Measurements from ENCODE around the gene TTLL10.

TTLL10 gene

DNA sequence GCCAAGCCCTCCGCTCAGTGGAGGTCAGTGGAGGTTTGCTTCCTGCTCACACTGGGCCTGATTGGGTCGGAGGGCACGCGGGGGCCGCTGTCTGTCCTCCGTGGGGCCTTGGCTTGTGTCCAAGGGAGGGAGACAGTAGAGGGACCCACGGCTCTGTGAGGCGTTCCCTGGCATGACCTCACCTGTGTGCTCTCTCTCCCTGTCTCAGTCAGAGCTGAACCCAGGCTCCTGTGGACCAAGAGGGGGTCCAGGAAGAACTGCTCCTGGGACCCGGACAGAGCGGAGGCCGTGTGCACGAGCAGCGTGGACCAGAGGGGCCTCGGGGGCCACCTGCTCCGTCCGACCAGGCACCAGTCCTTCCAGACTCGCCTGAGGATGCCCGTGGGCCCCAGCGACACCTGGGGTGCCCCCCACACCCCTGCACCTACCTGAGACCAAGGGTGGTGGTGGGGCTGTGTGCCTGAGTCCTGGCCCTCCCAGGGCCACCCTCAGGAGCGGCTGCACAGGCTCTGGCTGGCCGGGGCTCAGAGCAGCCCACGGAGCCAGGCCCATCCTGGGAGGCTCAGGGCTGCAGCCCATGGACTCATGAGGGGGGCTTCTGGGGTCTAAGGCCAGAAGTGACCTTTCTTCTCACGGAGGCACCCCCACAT lies 13.3 kb upstream of the TTLL10 start:
- DNase-seq = no peak

DNA sequence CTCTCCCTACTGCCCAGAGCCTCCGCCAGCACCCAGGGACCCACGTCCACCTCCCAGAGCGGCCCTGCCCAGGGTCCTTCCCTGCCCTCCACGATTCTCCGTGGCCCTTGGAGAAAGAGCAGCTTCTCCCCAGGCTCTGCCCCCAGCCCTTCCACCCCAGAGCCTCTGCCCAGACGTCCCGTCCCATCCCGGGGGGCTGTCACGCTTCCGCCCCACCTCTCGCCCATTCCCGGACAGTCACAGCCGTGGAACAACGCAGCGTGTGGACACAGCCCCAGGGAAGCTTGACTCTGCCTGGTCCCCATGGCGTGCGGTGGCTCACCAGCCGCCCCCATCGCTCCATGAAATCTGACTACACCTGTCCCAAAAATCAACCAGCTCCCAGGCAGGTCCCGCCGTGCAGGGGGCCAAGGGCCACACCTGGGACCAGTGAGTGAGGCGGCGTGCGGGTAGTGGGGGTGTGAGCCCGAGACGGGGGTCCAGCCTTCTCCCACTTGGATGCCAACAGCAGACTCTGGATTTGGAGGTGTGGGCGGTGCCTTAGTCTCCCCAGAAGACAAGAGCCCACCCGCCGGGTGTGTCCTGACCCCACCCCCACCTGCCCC lies 12.5 kb upstream of the TTLL10 start:
- DNase-seq = no peak

DNA sequence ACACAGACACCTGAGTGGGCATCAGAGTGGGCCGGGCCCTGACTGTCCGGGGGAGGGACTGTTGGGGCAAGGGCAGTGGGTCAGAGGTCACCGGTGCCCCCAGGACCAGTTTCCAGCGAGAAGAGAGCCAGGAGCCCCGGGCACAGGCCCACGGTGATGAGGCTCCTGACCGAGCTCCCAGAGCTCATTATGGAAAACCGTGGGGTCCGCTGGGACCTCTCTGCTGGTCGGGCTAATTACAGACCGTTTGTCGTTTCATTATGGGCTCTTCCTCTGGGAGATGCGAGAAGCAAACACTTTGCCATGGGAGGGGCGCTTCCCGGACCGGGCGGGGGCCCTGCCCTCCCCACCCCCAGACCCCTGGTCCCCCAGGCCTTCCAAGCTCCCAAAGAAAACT lies 12.0 kb upstream of the TTLL10 start:
- peak; percentile 77 for DNase-seq

DNA sequence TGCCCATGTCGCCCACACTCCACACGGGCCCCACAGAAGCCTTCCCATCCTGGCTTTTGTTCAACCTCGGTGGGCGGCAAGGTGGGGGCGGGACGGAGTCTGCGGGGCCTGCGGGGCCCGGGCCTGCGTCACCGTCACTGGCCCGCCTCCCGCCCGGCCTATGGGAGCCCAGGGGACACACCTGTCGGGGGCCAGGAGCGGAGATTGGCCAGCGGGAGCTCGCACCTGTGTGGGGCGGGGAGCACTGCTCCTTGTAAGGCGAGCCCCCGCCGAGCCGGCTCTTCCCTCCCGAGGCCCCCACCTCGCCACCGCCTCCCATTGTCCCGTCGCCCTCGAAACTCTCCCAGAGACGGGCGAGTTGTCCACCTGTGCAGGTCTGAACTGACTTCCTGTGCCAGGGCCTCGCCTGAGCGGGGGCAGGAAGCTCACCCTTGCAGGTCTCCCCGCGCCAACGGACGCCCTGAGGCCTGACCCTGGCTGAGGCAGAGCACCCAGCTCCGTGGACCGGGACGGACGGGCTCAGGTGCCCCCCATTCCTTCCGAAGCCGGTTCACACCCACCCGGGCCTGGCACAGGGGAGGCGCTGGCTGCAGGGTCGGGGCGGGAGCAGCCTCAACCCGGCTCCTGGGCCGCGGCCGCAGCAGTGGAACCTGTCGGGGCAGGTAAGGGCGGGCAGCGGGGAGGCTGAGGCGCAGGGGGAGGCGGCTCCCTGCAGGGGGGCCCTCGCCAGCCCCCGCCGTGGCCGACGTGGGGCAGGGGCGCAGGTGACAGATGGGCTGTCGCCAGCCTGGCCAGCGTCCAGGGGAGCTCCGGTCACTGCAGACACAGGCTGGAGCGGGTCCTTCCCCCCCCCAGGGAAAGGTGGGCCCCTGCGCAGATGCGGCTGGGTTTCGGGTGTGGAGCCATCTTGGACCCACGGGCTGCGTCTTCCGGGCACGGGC lies 10.8 kb upstream of the TTLL10 start:
- DNase-seq = peak; percentile 94

DNA sequence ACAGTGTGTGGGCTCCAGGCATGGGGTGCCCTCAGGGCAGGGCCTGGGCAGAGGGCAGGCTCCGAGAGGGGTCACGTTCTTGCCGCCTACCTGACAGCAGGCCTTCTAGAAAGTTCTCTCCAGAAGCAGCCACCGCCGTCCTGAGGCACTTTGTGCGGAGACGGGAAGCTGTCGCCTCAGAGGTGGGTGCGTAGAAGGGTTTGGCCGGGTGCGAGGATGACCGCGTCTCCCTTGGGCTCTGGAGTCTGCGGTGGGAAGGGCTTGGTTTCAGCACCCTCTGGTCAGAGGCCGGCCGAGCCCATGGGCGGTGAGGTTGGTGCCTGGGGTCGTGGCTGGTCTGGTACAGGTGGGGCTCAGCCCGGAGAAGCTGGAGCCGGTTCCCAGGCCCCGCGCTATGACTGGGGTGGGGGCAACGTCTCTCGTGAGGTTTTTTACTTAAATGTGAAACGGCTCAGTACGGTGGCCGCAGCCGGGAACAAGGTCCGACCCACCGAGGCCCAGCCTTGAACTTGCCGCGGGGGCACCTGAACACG lies 10.1 kb upstream of the TTLL10 start:
- no peak for DNase-seq

DNA sequence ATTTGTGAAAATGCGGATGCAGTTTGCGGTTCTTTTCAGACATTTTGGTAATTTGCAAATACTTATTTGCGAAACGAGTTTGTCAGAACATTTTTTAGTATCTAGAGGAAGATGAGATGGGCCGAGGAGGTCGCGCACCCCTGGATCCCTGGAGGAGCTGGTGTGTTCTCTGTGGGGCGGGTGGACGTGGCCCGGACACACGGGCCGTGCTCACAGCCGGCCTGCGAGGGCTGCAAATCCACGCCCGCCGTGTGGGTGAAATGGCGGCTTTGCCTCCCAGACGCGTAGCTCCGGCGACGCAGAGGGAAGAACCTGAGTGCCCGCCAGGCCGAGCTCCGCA lies 9.3 kb upstream of the TTLL10 start:
- DNase-seq = no peak

DNA sequence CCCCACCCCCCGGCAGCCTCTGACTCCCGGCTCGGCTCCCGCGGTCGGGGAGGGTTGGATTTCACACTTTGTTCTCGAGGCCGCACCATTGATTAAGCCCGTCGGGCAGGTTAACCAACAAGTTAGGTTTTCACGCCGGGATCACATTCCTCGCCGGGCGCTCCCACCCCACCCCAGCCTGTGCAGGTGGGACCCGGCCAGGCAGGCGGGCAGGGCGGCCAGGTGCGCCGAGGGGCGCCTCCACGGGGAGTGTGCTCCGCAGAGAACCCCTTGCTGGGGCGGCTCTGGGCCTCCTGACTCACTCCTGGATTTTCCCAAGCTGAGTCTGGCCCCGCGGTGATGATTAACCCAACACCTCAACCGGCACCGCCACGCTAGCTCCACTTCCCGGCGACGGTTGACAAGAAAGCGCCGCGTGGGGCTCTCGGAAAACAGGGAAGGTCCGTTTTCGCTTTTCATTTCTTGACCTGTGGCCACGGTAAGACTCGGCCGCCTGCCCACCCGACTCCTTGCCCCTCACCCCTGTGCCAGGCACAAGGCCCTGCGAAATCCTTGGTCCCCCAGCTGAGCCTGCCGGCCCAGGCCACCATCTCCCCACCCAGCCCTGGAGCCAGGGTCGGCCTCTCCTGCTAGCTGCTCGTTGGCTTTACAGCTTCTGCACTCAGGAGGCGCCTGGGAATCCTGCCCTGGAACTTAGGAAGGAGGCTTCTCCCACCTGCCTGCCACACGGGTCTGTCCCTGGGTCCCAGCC lies 8.8 kb upstream of the TTLL10 start:
- peak; percentile 54 for DNase-seq

DNA sequence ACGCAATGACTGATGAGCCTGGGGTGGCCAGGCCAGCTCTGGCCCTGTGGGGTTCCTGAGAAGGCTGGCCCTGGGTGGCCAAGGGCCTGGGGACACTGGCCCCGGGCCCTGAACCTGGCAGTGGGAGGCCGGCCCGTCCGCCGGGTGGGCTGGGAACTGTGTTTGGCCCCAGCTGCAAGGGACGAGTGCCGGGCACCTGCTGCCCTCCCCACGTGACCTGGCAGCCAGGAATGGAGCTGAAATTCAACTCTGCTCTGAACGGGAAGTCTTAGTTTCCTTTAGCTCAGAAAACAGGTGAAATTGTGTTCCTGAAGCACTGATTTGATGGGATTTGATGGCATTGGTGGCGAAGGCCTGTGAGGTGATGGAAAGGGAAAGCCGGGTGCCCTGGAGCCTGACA lies 8.2 kb upstream of the TTLL10 start:
- DNase-seq = no peak

DNA sequence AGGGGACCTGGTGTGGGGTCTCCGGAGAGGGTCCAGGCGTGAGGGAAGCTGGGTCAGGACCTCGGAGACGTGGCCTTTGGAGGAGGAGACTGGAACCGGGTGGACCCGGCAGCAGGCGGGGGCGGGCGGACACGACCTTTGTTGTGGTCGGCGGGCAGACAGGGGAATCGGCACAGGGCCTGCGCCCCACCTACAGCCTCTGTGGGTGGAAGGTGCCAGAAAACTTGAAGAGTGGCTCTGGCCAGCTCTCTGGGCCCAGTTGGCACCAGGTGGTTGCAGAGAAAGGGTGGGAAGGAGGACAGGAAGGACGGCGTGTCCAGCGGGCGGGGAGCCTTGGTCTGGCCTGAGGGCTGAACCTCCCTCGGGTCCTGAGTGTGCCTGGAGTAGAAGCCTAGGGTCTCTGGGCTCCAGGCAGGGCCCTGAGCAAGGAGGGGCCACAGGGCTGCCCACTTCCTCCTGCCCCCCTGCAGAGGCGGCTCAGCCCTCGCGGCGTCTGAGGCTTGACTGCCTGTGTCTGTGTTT lies 7.7 kb upstream of the TTLL10 start:
- no peak for DNase-seq

DNA sequence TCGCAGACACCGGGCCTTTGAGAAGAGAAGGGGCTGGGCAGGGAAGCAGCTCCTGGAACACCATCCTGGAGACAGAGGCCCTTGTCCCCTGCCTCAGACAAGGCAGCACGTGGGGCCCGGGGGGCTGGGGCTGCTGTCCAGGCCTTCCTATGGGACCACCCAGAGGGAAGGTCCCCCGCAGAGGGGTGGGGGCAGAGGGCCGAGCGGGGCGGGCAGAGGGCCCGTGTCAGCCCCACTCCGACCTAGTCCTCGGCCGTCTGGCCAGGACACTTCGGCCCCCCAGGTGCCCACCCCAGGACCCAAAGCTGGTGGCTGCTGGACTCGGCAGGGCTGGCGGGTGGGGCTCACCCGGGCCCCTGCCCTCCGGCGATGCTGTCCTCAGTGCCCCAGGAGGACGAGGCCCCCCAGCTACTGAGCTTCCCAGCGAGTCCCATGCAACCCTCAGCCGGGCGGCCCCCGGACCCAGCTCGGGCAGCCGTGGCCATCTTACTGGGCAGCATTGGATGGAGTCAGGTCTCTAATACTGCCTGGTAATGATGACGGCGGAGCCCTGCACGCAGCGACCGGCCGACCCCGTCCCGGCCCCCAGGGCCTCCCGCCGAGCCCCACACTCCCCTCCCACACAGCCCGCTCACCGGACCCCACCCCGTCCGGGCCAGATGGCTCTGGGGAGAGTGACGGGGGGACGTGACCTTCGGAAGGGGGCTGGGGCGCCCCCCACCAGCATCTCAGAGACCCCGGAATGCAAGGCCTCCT lies 6.9 kb upstream of the TTLL10 start:
- no peak for DNase-seq

DNA sequence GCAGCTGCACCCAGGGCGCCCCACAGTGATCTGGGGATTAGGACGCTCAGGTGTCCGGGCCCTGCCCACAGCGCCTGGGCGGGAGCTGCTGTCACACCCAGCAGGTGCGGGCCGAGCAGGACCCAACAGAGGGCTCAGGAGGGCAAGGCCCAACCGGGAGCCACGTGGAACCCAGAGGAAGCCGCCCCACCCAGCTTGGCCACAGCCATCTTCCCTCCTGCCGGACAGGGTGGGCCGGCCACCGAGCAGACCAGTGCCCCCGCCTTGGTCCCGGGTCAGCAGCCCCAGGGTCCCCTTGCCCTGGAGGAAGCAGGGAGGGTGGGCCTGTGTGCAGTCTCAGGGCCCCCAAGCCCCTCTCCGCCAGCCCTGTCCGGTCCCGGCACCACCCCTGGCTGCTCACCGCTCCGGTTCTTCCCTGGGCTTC lies 6.3 kb upstream of the TTLL10 start:
- DNase-seq = no peak

DNA sequence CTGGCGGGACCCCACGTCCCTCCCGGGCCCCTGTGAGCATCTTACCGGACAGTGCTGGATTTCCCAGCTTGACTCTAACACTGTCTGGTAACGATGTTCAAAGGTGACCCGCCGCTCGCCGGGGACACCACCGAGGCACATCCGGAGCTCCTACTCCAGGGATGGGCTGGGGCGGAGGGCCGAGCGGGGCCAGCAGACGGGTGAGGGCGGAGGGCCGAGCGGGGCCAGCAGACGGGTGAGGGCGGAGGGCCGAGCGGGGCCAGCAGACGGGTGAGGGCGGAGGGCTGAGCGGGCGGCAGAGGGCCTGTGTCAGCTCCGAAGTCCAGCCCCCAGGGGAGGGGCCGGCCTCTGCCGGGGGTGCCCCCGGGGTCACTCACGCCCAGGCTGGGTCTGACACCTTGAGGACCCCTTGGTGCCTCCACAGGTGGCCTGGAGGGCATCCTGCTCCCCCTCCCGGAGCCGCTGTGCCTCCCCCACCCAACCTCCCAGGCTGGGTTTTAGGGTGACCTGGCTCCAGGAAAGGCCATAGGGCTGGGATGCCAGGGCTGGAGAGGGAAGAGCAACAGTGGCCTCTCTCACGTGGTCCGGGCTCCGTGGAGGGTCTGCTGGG lies 5.7 kb upstream of the TTLL10 start:
- no peak for DNase-seq

DNA sequence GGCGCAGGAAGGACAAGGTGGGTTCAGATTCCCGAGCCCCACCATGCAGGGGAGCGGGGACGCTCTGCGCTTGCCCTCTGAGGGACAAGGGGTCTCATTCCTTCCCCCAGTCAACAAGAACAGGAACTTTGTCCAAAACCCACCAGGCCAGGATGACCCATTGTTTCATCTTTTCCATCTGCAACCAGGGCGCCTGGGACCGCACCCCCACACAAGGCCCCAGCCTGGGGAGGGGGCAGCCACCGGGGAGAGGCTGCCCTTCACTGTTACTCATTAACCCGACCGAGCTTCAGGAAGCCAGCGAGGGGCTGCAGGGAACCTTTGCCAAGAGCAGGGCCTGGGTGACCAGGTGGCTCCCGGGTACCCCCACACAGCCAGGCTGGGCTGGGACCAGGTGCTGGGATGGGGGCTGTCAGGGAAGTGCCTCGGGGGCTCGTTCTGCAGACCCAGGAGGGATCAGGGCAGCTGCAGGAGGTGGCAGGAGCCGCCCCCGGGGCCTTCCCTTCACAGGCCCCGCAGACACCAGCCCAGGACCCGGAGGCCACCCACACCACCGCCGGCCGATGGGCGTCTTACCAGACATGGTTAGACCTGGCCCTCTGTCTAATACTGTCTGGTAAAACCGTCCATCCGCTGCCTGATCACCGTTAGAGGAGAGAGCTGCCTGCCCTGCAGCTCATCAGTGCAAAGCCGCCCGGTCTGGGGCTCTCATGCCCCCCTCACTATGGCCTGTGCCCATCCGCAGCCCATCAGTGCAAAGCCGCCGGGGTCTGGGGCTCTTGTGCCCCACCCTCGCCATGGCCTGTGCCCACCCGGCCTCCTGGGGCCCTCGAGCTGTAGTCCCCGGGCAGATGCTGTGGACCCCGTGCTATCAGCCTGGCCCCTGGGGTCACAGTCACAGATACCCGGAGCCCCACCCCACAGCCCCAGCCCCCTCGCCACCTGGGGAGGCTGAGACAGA lies 4.9 kb upstream of the TTLL10 start:
- DNase-seq = no peak

DNA sequence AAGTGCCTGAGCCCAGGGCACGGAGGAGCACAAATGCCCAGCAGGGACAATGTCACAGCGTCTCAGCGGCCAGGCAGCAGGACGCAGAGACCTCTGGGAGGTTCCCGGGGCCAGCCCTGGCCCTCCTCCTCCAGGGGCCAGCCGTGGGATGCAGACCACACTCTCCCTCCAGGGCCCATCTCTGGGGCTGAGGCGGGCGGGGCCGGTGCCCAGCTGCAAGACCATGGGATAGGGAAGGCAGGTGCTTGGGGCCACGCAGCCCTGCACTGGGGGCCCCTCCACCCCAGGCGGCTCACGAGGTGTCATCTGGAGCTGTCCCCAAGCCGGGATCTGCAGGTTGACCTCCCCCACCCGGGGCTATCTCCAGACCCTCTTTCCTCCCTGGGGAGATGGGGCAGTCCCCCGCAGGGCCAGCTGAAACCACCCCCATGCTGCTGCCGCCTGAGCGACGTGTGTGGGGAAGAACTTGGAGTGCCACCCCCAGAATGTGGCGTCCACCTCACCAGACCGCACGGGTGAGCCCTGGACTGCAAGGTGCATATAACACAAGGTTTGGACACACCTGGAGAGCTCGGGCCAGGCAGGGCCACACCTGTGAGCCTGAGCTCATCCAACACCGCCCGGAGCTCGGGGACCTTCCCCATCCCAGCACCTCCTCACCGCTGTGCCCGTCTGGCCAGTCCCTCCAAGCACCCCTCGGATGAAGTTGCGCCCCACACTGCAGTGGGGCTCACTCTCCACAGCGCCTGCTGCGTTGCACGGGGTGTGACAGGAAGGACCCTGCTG lies 4.1 kb upstream of the TTLL10 start:
- no peak for DNase-seq

DNA sequence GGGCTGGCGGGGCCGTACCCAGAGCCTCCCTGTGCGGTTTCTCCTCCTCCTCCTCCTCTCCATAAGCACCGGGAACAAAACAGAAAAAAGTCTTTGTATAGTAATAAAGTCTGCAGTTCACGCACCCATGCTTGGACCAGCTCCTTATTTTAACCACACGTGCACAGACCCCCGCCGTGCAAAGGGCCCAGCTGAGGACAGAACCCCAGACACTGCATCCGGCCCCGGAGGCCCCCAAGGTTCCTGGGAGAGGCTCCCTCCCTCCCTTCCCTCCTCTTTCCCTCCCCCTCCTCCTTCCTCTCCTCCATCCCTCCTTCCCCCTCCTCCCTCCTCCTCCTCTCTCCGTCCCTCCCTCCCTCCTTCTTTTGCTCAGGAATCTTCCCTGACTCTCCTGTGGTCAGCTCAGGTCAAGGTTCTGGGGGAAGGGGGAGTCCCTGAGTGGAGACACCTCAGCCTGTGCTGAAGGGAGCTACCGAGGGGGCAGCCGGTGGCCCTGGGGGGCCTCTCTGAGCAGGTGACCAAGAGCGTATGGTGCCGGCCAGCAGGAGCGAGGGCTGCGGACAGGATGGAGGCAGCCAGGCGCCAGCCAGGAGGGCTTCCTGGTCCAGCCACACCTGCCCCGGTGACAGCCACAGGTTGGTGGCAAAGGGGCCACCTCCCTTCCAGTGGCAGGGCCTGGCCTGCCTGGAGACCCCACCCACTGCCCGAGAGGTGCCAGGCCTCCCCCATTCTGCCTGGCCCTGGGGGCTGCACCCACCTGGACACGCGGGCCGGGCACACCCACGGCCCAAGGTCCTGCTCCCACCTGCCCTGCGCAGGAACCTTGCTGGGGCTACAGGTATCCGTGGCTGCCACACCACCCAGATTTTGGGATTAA lies 3.2 kb upstream of the TTLL10 start:
- no peak for DNase-seq

DNA sequence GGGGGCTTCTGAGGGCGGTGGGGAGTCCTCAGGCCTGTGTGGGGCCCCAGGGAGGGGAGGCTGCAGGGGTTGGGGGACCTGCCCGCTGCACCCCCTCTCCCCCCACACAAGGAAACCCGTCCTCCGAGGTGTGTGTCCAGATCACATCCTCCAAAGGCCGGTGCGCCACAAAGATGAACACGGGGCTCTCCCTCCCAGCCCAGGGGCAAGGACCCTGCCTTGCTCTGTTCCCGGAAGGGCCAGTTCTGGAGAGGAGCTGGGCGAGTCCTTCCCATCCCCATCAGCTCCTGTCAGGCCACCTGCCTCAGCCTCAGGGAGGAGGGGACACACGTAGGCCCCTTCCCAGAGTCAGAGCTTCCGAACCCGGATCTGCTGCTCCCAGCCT lies 2.5 kb upstream of the TTLL10 start:
- no peak for DNase-seq

DNA sequence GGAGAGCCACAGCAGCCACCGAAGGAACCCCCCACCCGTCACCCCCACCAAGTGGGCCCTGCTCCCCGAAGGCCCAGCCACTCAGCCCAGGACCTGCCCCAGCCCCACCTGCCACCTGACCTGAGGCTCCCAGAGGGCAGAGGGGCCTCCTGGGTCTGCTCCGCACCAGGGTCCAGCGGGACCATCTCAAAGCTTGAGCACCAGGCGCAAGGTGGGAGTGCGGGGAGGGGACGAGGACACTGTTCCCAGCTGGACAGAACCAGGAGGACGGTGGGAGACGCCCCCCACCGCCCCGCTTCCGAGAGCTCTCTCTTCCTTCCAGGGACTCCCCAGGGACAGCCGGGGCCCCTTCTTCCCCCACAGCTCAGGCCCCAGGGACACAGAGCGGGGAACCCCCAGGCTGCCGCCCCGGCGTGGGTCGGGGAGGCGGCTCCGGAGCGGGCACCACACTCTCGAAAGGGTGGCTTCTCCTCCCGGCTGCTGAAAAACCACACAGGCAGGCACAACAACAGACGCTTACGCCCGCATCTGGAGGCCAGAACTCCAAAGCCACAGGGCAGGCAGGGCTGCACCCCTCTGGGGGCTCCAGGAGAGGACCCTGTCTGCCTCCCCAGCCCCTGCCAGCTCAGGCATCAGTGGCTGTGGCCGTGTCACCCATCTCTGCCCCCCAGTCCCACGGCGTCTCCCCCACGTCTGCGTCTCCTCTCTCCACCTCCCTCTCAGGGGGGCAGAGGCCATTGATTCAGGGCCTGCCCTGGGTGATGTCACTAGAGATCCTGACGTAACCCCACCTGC lies 1.9 kb upstream of the TTLL10 start:
- no peak for DNase-seq
